D721Med (cell line): Measurements from ENCODE around the gene EPHB1.

Source experiments
- DNase-seq: peaks from one replicate; pipeline ENCODE4 v3.0.0; 2011; ENCODE audit warnings: low spot score; ENCODE audit not compliant: insufficient read length
- FAIRE-seq: peaks from 2 replicates; lab custom pipeline; 2011; peaks lifted over from hg19 to GRCh38; lab: Jason Lieb, UNC
- TF ChIP-seq, protein P1 (sequence below): IDR thresholded peaks from 2 replicates; pipeline ENCODE4 v1.5.1; 2012; ENCODE audit warnings: mild to moderate bottlenecking, control low read depth; ENCODE audit not compliant: insufficient read depth; ENCODE audit errors: missing control alignments

The EPHB1 gene

GRCh38 chr3:134807189-134807588 is 12.1 kb downstream of the EPHB1 start:
- TF ChIP-seq, protein P1, sequence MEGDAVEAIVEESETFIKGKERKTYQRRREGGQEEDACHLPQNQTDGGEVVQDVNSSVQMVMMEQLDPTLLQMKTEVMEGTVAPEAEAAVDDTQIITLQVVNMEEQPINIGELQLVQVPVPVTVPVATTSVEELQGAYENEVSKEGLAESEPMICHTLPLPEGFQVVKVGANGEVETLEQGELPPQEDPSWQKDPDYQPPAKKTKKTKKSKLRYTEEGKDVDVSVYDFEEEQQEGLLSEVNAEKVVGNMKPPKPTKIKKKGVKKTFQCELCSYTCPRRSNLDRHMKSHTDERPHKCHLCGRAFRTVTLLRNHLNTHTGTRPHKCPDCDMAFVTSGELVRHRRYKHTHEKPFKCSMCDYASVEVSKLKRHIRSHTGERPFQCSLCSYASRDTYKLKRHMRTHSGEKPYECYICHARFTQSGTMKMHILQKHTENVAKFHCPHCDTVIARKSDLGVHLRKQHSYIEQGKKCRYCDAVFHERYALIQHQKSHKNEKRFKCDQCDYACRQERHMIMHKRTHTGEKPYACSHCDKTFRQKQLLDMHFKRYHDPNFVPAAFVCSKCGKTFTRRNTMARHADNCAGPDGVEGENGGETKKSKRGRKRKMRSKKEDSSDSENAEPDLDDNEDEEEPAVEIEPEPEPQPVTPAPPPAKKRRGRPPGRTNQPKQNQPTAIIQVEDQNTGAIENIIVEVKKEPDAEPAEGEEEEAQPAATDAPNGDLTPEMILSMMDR, result no peak
- DNase-seq (no peak), FAIRE-seq (no peak)

- TF ChIP-seq, protein P1, result no peak
- DNase-seq (no peak), FAIRE-seq (no peak)
Measured at GRCh38 chr3:134808835-134809234, 13.8 kb downstream of the EPHB1 start.

DNA sequence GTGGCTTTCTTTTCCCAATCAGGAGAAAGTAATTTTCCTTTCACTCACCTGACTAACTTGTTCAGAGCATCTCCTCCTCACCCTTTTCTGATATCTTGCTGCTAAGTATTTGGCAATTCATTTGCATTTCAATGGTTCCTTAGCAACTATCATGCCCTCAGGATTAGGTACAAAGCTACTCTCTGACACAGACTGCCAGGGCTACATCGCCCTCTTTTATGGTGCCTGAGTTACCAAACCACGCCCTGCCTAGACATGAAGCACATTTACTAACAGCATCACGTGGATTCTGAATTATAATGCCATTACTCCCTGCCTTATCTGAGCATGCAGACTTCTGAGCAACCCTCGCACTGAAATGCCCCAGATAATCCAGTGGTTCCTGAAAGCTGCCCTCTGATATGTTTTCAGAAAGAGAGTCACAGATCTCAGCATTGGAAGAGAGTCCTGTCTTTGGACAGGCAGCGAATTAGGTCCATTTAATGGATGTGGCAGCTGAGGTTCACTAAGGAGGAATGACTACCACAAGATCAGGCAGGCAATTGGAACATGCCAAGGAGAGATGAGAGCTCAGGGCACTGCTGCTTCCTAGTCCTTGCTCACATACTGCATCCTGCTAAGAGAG is 14.5 kb downstream of the EPHB1 start:
- TF ChIP-seq, protein P1, result no peak
- no peak for FAIRE-seq
- DNase-seq, result no peak

DNA sequence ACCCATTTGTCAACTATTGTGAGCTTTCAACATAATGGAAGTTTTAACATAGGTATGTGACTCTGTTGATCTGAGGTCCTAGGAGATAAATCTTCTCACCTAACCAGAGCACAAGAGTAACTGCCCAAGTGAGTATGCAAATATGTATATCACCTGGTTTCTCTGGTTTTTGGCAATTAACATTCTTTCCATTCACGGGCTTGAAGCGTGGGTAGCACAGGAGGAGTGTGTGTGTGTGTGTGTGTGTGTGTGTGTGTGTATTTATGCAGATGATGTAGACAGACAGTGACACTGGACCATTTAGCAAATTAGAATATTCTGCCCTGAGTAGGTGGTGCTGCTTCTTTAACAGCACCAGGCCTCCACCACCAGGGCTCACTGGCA is 15.0 kb downstream of the EPHB1 start:
- TF ChIP-seq, protein P1, result no peak
- FAIRE-seq (no peak), DNase-seq (no peak)

DNA sequence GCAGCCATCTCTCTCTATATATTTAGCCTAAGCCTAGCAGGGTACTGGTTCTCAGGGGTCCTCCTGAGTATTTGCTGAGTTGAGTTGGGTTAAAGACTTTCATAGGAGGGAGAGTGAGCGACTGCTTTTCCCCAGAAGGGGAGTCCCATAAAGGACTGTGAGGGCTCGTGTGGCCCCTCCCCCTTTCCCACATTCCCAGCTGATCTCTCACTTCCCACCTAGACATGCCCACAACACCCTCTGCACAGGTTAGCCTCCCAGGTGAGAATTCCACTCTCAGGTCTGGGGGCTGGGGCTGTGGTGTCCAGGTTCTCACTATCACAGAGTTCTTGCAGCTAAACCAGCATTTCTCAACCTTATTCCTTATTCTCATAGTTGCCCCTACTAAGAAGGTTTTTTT is 15.8 kb downstream of the EPHB1 start:
- TF ChIP-seq, protein P1, result no peak
- no peak for DNase-seq
- no peak for FAIRE-seq

- FAIRE-seq (no peak), DNase-seq (no peak)
- TF ChIP-seq, protein P1, result no peak
Measured at GRCh38 chr3:134813618-134814017, 18.6 kb downstream of the EPHB1 start.

- DNase-seq (no peak), FAIRE-seq (no peak)
- TF ChIP-seq, protein P1, result no peak
Measured at GRCh38 chr3:134815519-134815918, 20.5 kb downstream of the EPHB1 start.
